ENCODE measurements around the gene CPPED1. TPM values are rescaled to one million over a fixed set of nuclear protein-coding genes. Genes with fewer than 3 reads are reported as not detected.

CPPED1 gene
- total and polyA plus RNA-seq, 8 donors = 9.1 to 33.3 (median 9.8) TPM

- peaks cover 0 to 6% of the 10 kb centered on the region in 2 donors for H3K4me1 ChIP-seq
- DNase-seq (no peak), ATAC-seq (no peak)
- no peaks in the 10 kb centered on the region for H3K27me3 ChIP-seq
- TF ChIP-seq, protein P1, sequence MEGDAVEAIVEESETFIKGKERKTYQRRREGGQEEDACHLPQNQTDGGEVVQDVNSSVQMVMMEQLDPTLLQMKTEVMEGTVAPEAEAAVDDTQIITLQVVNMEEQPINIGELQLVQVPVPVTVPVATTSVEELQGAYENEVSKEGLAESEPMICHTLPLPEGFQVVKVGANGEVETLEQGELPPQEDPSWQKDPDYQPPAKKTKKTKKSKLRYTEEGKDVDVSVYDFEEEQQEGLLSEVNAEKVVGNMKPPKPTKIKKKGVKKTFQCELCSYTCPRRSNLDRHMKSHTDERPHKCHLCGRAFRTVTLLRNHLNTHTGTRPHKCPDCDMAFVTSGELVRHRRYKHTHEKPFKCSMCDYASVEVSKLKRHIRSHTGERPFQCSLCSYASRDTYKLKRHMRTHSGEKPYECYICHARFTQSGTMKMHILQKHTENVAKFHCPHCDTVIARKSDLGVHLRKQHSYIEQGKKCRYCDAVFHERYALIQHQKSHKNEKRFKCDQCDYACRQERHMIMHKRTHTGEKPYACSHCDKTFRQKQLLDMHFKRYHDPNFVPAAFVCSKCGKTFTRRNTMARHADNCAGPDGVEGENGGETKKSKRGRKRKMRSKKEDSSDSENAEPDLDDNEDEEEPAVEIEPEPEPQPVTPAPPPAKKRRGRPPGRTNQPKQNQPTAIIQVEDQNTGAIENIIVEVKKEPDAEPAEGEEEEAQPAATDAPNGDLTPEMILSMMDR (IDR thresholded peaks at IDR 0.05) = no peak
- no peaks in the 10 kb centered on the region for H3K9me3 ChIP-seq
- H3K27ac ChIP-seq = no peak overlapping the region
- intact Hi-C loops (cut with DNase I) = no loop called here
- no peaks in the 10 kb centered on the region for H3K36me3 ChIP-seq
- H3K4me3 ChIP-seq = no peak overlapping the region
These were observed 42.7 kb downstream of the CPPED1 start for GRCh38 chr16:12760819-12761611.

DNA sequence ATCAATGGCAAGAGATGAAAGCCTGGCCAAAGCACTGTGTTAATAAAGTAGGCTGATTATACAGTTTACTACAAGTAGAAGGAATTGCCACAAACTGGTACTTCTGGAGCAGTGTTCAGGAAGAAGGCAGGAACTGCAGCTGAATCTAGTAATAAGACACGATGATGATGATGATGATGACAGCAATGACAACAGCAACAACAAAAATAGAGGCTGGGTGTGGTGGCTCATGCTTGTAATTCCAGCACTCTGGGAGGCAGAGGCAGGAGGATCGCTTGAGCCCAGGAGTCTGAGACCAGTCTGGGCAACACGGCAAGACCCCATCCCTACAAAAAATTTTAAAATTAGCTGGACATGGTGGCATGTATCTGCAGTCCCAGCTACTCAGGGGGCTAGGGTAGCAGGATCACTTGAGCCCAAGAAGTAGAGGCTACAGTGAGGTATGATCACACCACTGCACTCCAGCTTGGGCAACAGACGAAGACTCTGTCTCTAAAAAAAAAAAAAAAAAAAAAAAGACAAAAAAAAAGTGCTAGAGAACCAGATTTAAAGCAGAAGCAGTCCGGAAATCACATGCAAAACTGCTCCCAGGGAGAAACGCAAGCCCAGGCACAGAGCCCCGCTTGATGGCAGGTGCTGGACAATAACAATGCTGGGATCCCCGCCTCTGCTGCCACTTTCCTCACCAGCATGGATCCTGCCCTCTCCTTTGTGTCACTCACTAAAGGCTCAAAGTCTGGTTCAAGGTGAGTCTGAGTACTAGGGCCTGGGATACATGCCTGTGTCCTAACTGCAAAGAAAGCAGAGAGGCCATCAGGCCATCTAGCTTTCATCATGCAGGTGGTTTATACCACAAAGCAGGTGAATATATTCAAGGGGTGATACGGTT is 44.8 kb downstream of the CPPED1 start:
- no peaks in the 10 kb centered on the region for H3K27me3 ChIP-seq
- TF ChIP-seq, protein P1 (IDR thresholded peaks at IDR 0.05) = no peak
- H3K9me3 ChIP-seq = no peaks in the 10 kb centered on the region
- intact Hi-C loops (cut with DNase I) = no loop called here
- no peaks in the 10 kb centered on the region for H3K36me3 ChIP-seq
- DNase-seq (no peak), ATAC-seq (no peak)
- H3K4me3 ChIP-seq = no peak overlapping the region
- peaks cover 0 to 6% of the 10 kb centered on the region in 2 donors for H3K4me1 ChIP-seq
- no peak overlapping the region for H3K27ac ChIP-seq

DNA sequence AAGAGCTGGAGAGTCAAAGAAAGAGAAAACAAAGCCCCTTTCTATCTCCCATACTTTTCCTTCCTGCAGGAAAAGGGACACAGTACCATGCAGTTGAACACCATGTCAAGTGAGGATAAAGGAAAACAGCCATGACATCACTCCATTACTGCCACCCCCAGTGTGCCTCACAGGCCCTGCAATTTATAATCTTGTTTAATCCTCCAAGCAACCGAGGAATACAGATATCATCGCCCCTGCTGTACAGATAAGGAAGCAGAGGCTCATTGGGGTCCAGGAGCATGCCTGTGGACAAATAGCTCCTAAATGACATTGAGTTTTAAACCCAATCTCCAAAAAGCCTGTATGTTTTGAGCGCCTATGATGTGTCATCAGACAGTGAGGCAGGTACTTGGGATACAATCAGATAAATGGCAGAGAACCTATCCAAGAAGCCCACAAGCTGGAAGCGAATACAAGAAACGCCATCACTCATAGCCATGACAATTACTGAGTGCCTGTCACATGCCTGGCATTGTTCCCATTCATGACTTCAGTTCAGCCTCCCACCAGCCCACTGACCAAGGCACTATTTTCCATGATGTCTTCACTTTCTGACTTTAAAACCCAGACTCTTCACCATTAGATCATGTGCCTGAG is 45.5 kb downstream of the CPPED1 start:
- DNase-seq (peak in 1 of 4 donors; percentile 12), ATAC-seq (no peak)
- TF ChIP-seq, protein P1 (IDR thresholded peaks at IDR 0.05) = no peak
- no peaks in the 10 kb centered on the region for H3K27me3 ChIP-seq
- no peak overlapping the region for H3K4me3 ChIP-seq
- peaks cover 0 to 6% of the 10 kb centered on the region in 2 donors for H3K4me1 ChIP-seq
- intact Hi-C loops (cut with DNase I) = no loop called here
- H3K36me3 ChIP-seq = no peaks in the 10 kb centered on the region
- H3K9me3 ChIP-seq = no peaks in the 10 kb centered on the region
- no peak overlapping the region for H3K27ac ChIP-seq

DNA sequence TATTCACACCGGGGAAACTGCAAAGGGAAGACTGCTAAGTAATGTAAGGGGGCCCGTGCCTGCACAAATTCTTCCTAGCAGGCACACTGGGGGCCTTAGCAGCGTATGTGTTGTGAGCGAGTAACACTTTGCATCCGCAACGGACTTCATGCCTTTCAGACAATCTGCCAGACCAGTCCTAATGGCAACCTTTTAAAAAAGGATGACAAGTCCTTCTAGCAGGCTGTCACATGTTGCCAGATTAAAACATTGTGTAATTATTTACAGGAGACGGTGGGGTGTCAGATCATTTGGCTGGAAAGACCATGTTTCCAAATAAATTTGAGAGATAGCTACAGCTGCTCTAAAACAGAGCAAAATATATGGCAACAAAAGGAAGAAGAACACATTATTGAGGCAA is 46.1 kb downstream of the CPPED1 start:
- Histone ChIP-seq H3K9me3 (no peaks in the 10 kb centered on the region), H3K4me3 (no peak overlapping the region), H3K27ac (no peak overlapping the region), H3K27me3 (no peaks in the 10 kb centered on the region), H3K36me3 (no peaks in the 10 kb centered on the region), H3K4me1 (peaks cover 0 to 6% of the 10 kb centered on the region in 2 donors)
- TF ChIP-seq, protein P1 (IDR thresholded peaks at IDR 0.05) = no peak
- ATAC-seq = no peak
- no peak for DNase-seq
- intact Hi-C loops (cut with DNase I) = no loop called here
